Fibroblast of lung (primary cell): ENCODE results near the gene MITD1.

Experiments used
- CTCF ChIP-seq, 2 donors: IDR thresholded peaks in 1 of 2; conservative IDR thresholded peaks in 1 of 2; 1 replicate in 1 of 2; 2 replicates in 1 of 2; pipeline ENCODE4 v1.5.1; 2011 to 2012; ENCODE audit warnings: low read length in 2 of 2, control low read depth in 1 of 2, inconsistent platforms in 1 of 2, low read depth in 1 of 2, mild to moderate bottlenecking in 1 of 2
- EZH2 ChIP-seq: IDR thresholded peaks from 2 replicates; pipeline ENCODE4 v1.5.1; 2012; ENCODE audit warnings: low read length, control low read depth, mild to moderate bottlenecking; ENCODE audit errors: missing control alignments

- no peak for TF ChIP-seq CTCF (conservative IDR thresholded peaks at IDR 0.05 in 1 of 2, IDR thresholded peaks at IDR 0.05 in 1 of 2; ENCODE audit: low read depth in 1 of 2, low read length in 2 of 2)
- no peak for TF ChIP-seq EZH2
These were observed 35.2 kb upstream of the MITD1 start for GRCh38 chr2:99216096-99216495.
